Stimulated activated CD4-positive, alpha-beta T cell treated with anti-CD3 and anti-CD28 coated beads, TNF-alpha, amount 100 ng/mL, for 24 hours (primary cell): ENCODE results near the gene MRGPRF.
"Not testable (repeated sequence)": the region's sequence is repeated elsewhere in the genome, so short reads cannot be mapped to it uniquely, and the experiment has no call there.

Source experiments
- DNase-seq, 3 experiments: peaks; one replicate each; pipeline ENCODE4 v3.0.0-alpha.2; 2020; ENCODE audit warnings: low read depth in 3 of 3

The MRGPRF gene

GRCh38 chr11:68987211-68987610, 25.8 kb downstream of the MRGPRF start:
- no peak for DNase-seq

GRCh38 chr11:68983801-68984200, 29.2 kb downstream of the MRGPRF start:
- DNase-seq: no peak

GRCh38 chr11:68982134-68982533, 30.9 kb downstream of the MRGPRF start:
- no peak for DNase-seq

- no peak for DNase-seq
Measured at GRCh38 chr11:68980776-68981065, 32.3 kb downstream of the MRGPRF start, which contains the start of gene MRGPRD. Gene MRGPRD (minus strand): TSS chr11:68980986. CDS start chr11:68980986, 0 bp downstream.

- DNase-seq: no peak
Measured at GRCh38 chr11:68979931-68980775, 32.9 kb downstream of the MRGPRF start.

- DNase-seq: no peak
Measured at GRCh38 chr11:68978931-68979594, 34.0 kb downstream of the MRGPRF start.

- no peak for DNase-seq
Measured at GRCh38 chr11:68978626-68978930, 34.5 kb downstream of the MRGPRF start.

- no peak for DNase-seq
Measured at GRCh38 chr11:68977781-68978625, 35.0 kb downstream of the MRGPRF start.

- DNase-seq: no peak
Measured at GRCh38 chr11:68976563-68976962, 36.5 kb downstream of the MRGPRF start.

- no peak for DNase-seq
Measured at GRCh38 chr11:68976095-68976494, 37.0 kb downstream of the MRGPRF start.

- DNase-seq: peak in 1 of 3 experiments; percentile 11
Measured at GRCh38 chr11:68974421-68975194, 38.4 kb downstream of the MRGPRF start.

GRCh38 chr11:68973706-68974105, 39.3 kb downstream of the MRGPRF start:
- DNase-seq: not testable (repeated sequence)

- no peak for DNase-seq
Measured at GRCh38 chr11:68973219-68973618, 39.8 kb downstream of the MRGPRF start.

GRCh38 chr11:68970921-68971636, 42.0 kb downstream of the MRGPRF start:
- no peak for DNase-seq

GRCh38 chr11:68969386-68969785, 43.7 kb downstream of the MRGPRF start:
- no peak for DNase-seq

- no peak for DNase-seq
Measured at GRCh38 chr11:68968306-68969250, 44.5 kb downstream of the MRGPRF start.

GRCh38 chr11:68966894-68967780, 45.9 kb downstream of the MRGPRF start:
- no peak for DNase-seq

- no peak for DNase-seq
Measured at GRCh38 chr11:68965901-68966853, 46.9 kb downstream of the MRGPRF start.
